ENCODE data around the gene FAM209B.
"Not testable (repeated sequence)": the region's sequence is repeated elsewhere in the genome, so short reads cannot be mapped to it uniquely, and the experiment has no call there.

FAM209B gene

DNA sequence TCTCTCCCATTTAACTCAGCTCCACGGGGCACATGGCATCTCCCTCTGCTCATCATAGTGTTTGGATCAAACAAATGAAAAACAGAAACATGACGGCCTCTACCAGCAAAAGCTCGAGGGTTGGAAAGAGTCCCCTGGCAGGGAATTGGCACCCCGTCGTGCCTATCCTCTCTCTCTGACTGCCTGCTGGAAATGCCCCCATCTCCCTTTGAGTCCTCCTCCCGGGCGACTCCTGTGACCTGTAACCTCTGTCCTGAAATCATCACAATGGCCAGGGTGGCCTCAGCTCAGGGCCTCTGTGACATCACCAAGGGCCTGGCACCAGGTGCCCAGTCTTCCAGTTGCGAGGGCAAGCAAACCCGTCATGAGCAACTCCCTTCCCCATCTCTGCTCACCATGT, at the start of gene FAM209B:
FAM209B (plus strand) TSS at position 301 of the 400 bp plus-strand sequence; CDS start at position 397, 96 bp downstream.
- DNase-seq (ENCODE audit: low read depth in 4 of 4, low spot score in 1 of 4) = not testable (repeated sequence)

DNA sequence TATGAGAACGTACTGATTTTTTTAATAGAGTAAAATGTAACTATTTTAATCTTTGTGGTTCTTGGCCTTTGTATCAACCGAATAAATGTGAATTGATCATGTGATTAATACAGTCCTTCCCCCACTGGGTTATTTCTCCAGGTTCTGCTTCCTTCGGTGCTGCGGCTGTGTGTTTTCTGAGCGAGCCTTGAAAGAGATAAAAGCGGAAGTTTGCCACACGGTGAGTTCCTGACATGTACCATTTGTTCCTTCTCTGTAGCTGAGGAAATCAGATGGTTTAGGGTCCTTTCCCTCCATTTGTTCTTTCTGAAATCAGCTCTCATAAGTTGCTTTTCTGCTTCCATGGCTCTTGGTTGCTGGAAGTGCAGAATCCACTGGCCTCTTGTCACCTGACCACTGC, 49.1 kb upstream of the FAM209B start:
- no peak for DNase-seq (ENCODE audit: low read depth in 4 of 4, low spot score in 1 of 4)

DNA sequence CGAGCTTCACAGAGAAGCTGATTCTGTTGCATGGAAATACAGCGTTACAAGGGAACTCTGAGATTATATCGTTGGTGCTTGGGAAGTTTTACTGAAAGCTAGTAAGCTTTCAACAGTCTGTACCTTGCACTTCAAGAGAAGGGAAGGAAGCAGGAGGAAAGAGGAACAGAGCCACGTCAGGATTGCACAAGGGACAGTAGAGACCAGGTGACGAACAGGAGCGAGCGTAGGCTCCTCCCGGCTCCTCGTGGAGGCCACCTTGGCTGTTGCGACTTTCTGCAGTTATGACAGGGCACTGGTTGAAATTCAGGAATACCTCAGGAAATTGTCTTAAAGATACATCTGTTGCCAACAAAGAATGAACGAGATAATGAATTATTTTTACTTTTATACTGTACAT, 45.8 kb upstream of the FAM209B start:
- DNase-seq (ENCODE audit: low read depth in 4 of 4, low spot score in 1 of 4) = no peak

DNA sequence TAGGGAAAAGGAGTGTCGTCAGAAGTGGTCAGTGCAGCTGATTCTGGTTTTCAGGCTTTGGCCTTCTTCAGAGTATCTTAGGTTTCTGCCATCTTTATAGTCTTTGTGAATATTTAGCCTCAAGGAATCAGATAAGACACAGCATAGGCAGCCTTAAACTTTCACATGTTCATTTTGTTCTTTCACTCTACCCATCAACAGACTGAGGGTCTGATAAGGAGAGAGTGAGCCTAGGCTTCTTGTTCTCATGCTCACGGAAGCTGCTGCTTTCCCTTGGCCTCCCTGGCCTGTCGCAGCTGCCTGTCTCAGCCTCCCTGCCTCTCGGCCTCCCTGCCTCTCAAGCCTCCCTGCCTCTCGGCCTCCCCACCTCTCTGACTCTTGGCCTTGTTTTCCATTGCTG, 44.5 kb upstream of the FAM209B start:
- no peak for DNase-seq (ENCODE audit: low read depth in 4 of 4, low spot score in 1 of 4)

- no peak for DNase-seq (ENCODE audit: low read depth in 4 of 4, low spot score in 1 of 4)
Observed at GRCh38 chr20:56501116-56501515, 31.9 kb upstream of the FAM209B start.

- DNase-seq (ENCODE audit: low read depth in 4 of 4, low spot score in 1 of 4) = no peak
Observed at GRCh38 chr20:56503916-56504315, 29.1 kb upstream of the FAM209B start.

DNA sequence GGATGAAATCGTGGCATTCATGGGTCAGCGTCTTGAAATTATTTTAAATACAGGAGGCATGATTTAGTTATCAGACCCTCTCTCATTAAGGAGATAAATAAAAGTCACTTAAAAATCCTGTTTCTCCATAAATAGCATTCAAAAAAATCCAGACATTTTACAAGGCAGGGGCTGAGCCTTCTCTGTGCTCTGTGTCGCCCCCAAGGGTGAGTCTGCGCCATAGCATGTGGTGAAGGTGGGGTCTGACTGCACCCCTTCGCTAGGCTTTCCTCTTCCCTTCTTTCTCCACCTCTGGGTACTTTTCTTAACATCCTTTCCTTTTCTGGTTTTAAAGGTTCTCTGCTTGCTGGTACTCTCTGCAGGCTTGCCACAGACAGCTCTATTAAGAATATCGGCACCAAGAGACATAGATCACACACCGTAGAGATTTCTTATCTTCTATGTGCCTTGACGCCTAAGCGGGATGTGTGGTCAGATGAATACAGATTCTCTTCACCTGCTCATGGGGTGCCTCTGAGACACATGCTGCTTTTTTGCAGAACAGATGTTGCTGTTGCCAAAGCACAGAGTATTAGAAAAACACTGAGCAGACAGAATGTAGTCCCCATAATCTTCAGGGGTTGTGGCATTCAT, 28.6 kb upstream of the FAM209B start:
- DNase-seq (ENCODE audit: low read depth in 4 of 4, low spot score in 1 of 4) = peak in 2 of 4 experiments; percentile 1 to 5

GRCh38 chr20:56506103-56506502, 26.9 kb upstream of the FAM209B start:
- DNase-seq (ENCODE audit: low read depth in 4 of 4, low spot score in 1 of 4) = no peak

DNA sequence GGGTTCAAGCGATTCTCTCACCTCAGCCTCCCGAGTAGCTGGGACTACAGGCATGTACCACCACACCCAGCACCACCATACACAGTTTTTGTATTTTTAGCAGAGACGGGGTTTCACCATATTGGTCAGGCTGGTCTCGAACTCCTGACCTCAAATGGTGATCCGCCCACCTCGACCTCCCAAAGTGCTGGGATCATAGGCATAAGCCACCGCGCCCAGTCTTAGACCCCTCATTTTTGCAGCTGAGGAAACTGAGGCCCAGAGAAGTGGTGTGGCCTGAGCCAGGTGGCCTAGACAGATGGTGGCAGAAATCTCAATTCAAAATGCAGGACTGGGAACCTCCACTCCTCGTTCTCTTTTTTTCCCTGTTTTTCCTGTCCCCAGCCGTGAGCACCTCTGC, 21.1 kb upstream of the FAM209B start:
- no peak for DNase-seq (ENCODE audit: low read depth in 4 of 4, low spot score in 1 of 4)

- no peak for DNase-seq (ENCODE audit: low read depth in 4 of 4, low spot score in 1 of 4)
Observed at GRCh38 chr20:56513161-56514150, 19.6 kb upstream of the FAM209B start.

- no peak for DNase-seq (ENCODE audit: low read depth in 4 of 4, low spot score in 1 of 4)
Observed at GRCh38 chr20:56516631-56517030, 16.4 kb upstream of the FAM209B start.

- DNase-seq (ENCODE audit: low read depth in 4 of 4, low spot score in 1 of 4) = no peak
Observed at GRCh38 chr20:56517211-56517610, 15.8 kb upstream of the FAM209B start.

GRCh38 chr20:56517641-56518040, 15.4 kb upstream of the FAM209B start:
- DNase-seq (ENCODE audit: low read depth in 4 of 4, low spot score in 1 of 4) = no peak

DNA sequence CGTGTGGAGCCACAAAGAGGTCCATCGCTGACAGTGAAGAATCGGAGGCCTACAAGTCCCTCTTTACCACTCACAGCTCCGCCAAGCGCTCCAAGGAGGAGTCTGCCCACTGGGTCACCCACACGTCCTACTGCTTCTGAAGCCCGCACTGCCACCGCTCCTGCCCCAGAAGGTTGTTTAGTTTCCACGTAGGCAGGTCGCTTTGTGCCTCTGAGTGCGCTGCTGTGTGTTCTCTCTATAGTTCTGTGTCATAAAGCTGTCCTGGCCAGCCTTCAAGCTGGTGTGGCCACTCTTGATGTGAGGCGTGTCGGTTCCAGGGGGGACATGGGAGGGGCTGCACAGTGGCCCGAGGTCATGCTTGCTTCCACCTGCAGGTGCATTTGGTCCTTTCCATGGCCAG, 14.9 kb upstream of the FAM209B start:
- DNase-seq (ENCODE audit: low read depth in 4 of 4, low spot score in 1 of 4) = no peak

- no peak for DNase-seq (ENCODE audit: low read depth in 4 of 4, low spot score in 1 of 4)
Observed at GRCh38 chr20:56518721-56519398, 14.2 kb upstream of the FAM209B start.

GRCh38 chr20:56519551-56519950, 13.5 kb upstream of the FAM209B start:
- no peak for DNase-seq (ENCODE audit: low read depth in 4 of 4, low spot score in 1 of 4)

DNA sequence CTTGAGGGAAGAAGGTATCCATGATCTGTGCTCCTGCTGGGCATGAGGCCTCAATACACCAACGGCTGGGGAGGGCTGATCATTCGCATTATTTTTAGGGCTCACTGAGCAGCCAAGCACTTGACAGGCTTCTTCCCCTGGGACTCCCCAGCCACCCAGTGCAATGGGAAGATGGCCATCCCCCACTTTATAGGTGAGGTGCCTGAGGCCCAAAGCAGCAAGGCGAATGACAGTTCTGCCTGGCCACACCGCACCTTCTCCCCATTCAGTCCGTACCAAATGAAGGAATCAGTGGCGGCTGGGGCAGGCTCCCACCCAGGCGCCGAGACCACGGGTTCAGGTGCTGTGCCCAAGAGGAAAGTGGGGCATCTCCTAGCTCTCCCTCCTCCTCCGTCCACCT, 12.9 kb upstream of the FAM209B start:
- no peak for DNase-seq (ENCODE audit: low read depth in 4 of 4, low spot score in 1 of 4)

GRCh38 chr20:56520746-56521354, 12.2 kb upstream of the FAM209B start:
- not testable (repeated sequence) for DNase-seq (ENCODE audit: low read depth in 4 of 4, low spot score in 1 of 4)

DNA sequence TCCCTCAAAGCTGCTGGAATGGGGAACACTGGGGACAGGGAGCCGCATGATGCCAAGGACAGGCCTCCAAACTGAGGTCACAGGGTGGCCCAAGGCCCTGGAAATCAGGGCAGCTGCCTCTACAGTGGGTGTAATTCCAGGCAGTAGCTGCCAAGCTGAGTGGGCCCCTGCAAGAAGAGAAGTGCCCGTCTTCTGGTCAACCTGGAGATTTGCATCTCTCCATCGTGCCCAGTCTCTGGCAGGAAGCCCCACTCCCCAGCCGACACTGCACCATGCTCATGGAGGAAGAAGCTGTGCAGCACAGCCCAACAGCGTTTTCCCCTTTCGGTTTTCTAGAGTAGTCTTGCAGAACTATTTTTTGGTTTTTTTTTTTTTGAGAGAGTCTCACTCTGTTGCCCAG, 10.7 kb upstream of the FAM209B start:
- DNase-seq (ENCODE audit: low read depth in 4 of 4, low spot score in 1 of 4) = no peak

DNA sequence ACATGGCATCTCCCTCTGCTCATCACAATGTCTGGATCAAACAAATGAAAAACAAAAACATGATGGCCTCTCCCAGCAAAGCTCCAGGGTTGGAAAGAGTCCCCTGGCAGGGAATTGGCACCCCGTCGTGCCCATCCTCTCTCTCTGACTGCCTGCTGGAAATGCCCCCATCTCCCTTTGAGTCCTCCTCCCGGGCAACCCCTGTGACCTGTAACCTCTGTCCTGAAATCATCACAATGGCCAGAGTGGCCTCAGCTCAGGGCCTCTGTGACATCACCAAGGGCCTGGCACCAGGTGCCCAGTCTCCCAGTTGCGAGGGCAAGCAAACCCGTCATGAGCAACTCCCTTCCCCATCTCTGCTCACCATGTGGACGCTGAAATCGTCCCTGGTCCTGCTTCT, 8.6 kb upstream of the FAM209B start, which contains the start of gene FAM209A:
FAM209A (plus strand) TSS at position 301 of the 400 bp plus-strand sequence; CDS start at position 366, 65 bp downstream.
- DNase-seq (ENCODE audit: low read depth in 4 of 4, low spot score in 1 of 4) = not testable (repeated sequence)

GRCh38 chr20:56527521-56527920, 5.5 kb upstream of the FAM209B start:
- no peak for DNase-seq (ENCODE audit: low read depth in 4 of 4, low spot score in 1 of 4)
